IMR-90 (cell line): ENCODE results near the gene COL25A1.

Experiments
- FOS ChIP-seq: fragments of 150-350 bp; IDR thresholded peaks from 2 replicates; pipeline ENCODE4 v1.6.1; 2016; ENCODE audit warnings: low read depth, low read length
- MAFK ChIP-seq: IDR thresholded peaks from 2 replicates; pipeline ENCODE4 v1.6.1; 2012; ENCODE audit warnings: low read depth, low read length, improper control_type of control experiment
- MXI1 ChIP-seq: IDR thresholded peaks from 2 replicates; pipeline ENCODE4 v1.6.1; 2012; ENCODE audit warnings: low read depth, mild to moderate bottlenecking, low read length, moderate library complexity, borderline replicate concordance
- NFE2L2 ChIP-seq: fragments of 150-350 bp; IDR thresholded peaks from 2 replicates; pipeline ENCODE4 v1.6.1; 2016; ENCODE audit warnings: low read depth, mild to moderate bottlenecking, low read length
- POLR2A ChIP-seq: IDR thresholded peaks from 2 replicates; pipeline ENCODE4 v1.6.1; 2012; ENCODE audit warnings: mild to moderate bottlenecking, low read depth, low read length
- RAD21 ChIP-seq: IDR thresholded peaks from 2 replicates; pipeline ENCODE4 v1.6.1; 2012; ENCODE audit warnings: low read length, improper control_type of control experiment
- USF2 ChIP-seq: fragments of 150-350 bp; IDR thresholded peaks from 2 replicates; pipeline ENCODE4 v1.6.1; 2017; ENCODE audit warnings: mild to moderate bottlenecking, antibody characterized with exemption, low read length, low read depth
- TF ChIP-seq, protein P1 (sequence below): conservative IDR thresholded peaks from 2 replicates; pipeline ENCODE4 v1.5.1; 2012; ENCODE audit warnings: mild to moderate bottlenecking, low read depth, low read length, improper control_type of control experiment

DNA sequence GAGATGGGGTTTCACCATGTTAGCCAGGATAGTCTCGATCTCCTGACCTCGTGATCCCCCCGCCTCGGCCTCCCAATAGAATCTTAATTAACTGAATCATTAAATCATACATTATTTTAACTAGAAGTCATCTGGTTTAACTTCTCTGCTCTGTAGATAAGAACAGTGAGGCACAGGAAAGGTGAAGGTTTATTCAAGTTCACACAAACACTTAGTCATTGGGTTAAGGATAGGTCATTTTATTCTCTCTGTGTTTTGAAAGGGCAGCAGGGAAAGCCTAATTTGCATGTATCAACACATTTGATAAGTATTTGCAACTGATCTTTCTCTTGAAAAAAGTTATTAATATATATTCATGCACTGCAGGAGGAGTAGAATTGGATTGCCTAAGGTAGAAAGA is 538.5 kb downstream of the COL25A1 start:
- TF ChIP-seq USF2 (no peak), RAD21 (no peak), POLR2A (no peak), FOS (no peak), MAFK (no peak), NFE2L2 (no peak), MXI1 (no peak)
- TF ChIP-seq, protein P1, sequence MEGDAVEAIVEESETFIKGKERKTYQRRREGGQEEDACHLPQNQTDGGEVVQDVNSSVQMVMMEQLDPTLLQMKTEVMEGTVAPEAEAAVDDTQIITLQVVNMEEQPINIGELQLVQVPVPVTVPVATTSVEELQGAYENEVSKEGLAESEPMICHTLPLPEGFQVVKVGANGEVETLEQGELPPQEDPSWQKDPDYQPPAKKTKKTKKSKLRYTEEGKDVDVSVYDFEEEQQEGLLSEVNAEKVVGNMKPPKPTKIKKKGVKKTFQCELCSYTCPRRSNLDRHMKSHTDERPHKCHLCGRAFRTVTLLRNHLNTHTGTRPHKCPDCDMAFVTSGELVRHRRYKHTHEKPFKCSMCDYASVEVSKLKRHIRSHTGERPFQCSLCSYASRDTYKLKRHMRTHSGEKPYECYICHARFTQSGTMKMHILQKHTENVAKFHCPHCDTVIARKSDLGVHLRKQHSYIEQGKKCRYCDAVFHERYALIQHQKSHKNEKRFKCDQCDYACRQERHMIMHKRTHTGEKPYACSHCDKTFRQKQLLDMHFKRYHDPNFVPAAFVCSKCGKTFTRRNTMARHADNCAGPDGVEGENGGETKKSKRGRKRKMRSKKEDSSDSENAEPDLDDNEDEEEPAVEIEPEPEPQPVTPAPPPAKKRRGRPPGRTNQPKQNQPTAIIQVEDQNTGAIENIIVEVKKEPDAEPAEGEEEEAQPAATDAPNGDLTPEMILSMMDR: no peak
